Germinal center (tissue), 1 donor: Measurements from ENCODE around the gene PARD3.

Experiments used
- DNase-seq: peaks from one replicate; pipeline ENCODE4 v3.0.0; 2012; ENCODE audit warnings: mixed read lengths, low spot score

Gene PARD3

GRCh38 chr10:34343764-34344163, 471.3 kb downstream of the PARD3 start:
- DNase-seq = no peak

GRCh38 chr10:34341473-34341872, 473.6 kb downstream of the PARD3 start:
- DNase-seq = no peak

- DNase-seq = no peak
Observed at GRCh38 chr10:34340934-34341333, 474.2 kb downstream of the PARD3 start.

GRCh38 chr10:34339816-34340553, 475.1 kb downstream of the PARD3 start:
- no peak for DNase-seq

GRCh38 chr10:34337917-34338316, 477.2 kb downstream of the PARD3 start:
- no peak for DNase-seq

- no peak for DNase-seq
Observed at GRCh38 chr10:34335960-34336690, 479.0 kb downstream of the PARD3 start.

- no peak for DNase-seq
Observed at GRCh38 chr10:34334908-34335307, 480.2 kb downstream of the PARD3 start.

- DNase-seq = no peak
Observed at GRCh38 chr10:34333513-34333912, 481.6 kb downstream of the PARD3 start.

GRCh38 chr10:34327184-34327583, 487.9 kb downstream of the PARD3 start:
- DNase-seq = no peak

- no peak for DNase-seq
Observed at GRCh38 chr10:34323192-34323591, 491.9 kb downstream of the PARD3 start.

- DNase-seq = no peak
Observed at GRCh38 chr10:34320265-34320664, 494.8 kb downstream of the PARD3 start.

- no peak for DNase-seq
Observed at GRCh38 chr10:34319197-34319846, 495.8 kb downstream of the PARD3 start.

- no peak for DNase-seq
Observed at GRCh38 chr10:34316154-34316553, 498.9 kb downstream of the PARD3 start.

- DNase-seq = no peak
Observed at GRCh38 chr10:34314457-34314856, 500.6 kb downstream of the PARD3 start.

- no peak for DNase-seq
Observed at GRCh38 chr10:34313888-34314287, 501.2 kb downstream of the PARD3 start.

GRCh38 chr10:34313353-34313752, 501.7 kb downstream of the PARD3 start:
- no peak for DNase-seq

GRCh38 chr10:34311679-34312078, 503.4 kb downstream of the PARD3 start:
- DNase-seq = no peak

- DNase-seq = no peak
Observed at GRCh38 chr10:34310234-34310633, 504.9 kb downstream of the PARD3 start.

- no peak for DNase-seq
Observed at GRCh38 chr10:34305189-34305588, 509.9 kb downstream of the PARD3 start.

GRCh38 chr10:34303022-34303421, 512.1 kb downstream of the PARD3 start:
- no peak for DNase-seq

GRCh38 chr10:34299105-34299611, 515.9 kb downstream of the PARD3 start:
- no peak for DNase-seq

GRCh38 chr10:34298346-34298818, 516.7 kb downstream of the PARD3 start:
- DNase-seq = no peak
